ENCODE measurements around the gene MXI1.

GRCh38 chr10:110163192-110163773 lies 44.1 kb upstream of the MXI1 start:
- TF ChIP-seq CTCF (conservative IDR thresholded peaks at IDR 0.05; ENCODE audit: low read length) = no peak
- TF ChIP-seq EZH2phosphoT487 (IDR thresholded peaks at IDR 0.05; ENCODE audit: borderline replicate concordance, low read depth, low read length) = no peak

Data from OCI-LY7 (cell line).